Measurements from ENCODE around the gene GPN2.

Gene GPN2

GRCh38 chr1:26832249-26832960 is 57.7 kb downstream of the GPN2 start:
- no peak for DNase-seq (ENCODE audit: low read depth, low spot score)

DNA sequence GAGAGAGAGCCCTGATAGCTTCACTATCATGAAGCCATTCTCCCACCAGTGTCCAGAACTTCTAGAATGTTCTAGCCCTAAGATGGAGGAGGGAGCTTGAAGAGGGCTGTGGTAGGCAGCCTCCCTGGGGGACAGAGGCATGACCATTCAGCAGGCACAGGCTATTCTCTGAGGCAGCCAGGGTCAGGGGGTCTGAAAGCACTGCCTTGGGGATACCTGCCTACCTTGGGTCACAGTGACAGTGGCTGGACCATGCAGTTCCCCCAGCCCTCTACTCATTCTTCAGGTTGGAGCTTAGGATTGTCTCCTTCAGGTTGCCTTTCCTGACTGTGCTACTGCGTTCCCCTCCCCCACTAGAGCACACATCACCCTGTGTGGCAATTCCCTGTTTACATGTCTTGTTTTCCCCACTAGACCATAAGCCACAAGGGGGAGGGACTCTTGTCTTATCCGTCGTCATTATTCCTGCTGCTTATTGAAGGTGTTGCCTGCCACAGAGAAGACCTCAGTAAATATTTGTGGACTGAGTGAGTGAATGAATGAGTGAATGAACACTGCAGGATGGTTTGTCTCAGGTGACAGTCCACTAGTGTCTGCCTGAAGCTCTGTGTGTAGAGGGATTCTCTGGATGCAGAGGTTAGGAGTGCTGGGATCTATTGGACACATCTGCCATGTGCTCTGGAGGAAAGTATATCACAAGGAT is 58.4 kb downstream of the GPN2 start:
- no peak for DNase-seq (ENCODE audit: low read depth, low spot score)

GRCh38 chr1:26831059-26831458 is 59.0 kb downstream of the GPN2 start:
- DNase-seq (ENCODE audit: low read depth, low spot score) = no peak

GRCh38 chr1:26829184-26829911 is 60.7 kb downstream of the GPN2 start:
- no peak for DNase-seq (ENCODE audit: low read depth, low spot score)

DNA sequence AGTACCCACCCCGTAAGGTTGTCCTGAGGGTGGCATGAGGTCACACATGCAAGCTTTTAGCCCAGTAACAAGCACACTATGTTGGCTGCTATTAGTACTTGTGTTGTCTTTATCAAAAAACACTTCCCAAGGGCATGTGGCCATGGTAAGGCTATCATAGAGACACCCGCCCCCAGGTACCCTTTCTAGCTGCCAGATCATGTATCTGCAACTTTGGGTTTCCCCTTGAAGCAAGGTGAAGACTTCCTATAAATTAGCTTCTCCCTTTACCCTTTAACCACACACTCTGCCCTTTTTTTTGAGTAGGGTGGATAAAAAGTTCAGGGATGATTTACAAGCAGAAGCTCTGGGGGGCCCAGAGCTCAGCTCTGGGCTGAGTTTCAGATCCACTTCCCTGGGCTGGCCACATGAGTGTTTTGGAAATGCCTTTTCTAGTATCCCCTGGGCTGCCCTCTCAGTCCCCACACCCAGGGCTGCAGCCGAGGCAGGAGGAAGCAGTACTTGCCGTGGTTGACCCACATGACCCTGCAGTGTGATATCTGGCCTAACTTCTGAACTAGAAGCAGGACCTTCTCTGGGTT is 61.6 kb downstream of the GPN2 start:
- no peak for DNase-seq (ENCODE audit: low read depth, low spot score)

DNA sequence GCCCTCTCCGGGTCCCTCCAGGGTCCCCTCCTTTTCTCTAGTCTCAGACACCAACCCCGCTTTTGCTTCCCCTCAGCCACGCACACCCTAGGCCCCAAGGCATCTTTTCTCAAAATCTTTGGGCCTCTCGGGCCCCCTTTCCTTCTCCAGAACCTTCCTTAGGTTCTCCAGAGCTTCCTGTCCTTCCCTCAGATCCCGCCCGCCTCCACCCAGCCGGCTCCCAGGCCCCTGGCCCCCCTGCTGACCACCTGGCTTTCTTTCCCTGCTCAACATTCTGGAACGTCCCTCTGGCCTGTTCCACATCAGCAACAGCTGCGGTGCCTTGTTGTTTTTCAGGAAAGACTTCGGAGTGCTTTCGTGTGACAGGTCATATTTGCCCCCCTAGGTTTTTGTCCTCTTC is 62.4 kb downstream of the GPN2 start:
- DNase-seq (ENCODE audit: low read depth, low spot score) = no peak

DNA sequence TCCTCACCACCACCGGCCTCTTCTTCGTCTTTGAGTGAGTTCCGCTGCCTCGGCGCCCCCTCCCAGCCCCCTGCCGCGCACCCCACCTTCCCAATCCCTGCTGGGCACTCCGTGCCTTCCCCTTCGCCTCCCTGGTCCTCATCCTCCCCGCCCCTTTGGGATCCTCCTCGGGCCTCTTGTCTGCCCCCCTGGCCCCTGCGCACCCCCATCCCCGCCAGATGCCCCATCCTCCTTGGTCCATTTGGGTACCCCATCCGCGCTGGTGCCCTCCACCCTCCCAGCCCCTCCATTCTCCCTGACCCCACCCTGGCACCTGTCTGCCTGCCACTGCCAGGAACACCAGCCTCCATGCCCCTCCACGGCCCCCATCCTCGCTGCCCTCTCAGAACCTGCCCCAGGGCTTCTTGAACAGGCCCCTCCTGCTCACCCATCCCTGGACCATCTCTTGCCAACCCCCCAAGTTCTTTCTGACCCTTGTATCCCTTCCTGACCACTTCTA is 62.9 kb downstream of the GPN2 start:
- no peak for DNase-seq (ENCODE audit: low read depth, low spot score)

DNA sequence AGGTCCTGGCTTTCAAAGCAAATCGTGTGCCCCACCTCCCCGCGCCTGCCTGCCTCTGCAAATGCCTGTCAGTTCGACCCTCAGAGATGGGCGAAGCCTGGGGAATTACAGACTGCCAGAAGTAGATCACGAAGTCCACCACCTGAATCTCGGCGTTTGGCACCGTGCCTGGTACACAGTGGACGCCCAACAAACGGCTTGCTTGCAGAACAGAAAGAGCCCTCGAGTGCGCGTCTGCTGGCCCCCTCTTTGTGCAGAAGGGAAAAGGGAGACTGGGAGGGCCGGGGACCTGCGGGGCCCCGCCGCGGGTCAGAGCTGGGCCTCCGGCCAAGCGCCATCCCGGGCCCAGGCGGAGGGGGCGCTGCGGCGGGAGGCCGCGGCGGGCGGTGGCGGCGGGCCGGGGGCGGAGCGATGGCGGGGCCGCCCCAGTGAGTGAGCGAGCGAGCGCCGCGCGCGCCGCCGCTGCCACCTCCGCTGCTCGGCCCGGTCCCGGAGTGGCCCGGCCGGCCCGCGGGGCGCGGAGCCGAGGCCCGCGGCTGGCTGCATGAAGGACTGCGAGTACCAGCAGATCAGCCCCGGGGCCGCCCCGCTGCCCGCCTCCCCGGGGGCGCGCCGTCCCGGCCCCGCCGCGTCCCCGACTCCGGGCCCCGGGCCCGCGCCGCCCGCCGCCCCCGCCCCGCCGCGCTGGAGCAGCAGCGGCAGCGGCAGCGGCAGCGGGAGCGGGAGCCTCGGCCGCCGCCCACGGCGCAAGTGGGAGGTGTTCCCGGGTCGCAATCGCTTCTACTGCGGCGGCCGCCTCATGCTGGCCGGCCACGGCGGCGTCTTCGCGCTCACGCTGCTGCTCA is 63.6 kb downstream of the GPN2 start, which contains the start of gene ZDHHC18:
Gene ZDHHC18, plus strand, starts transcription at position 428 of the 845 bp plus-strand sequence. Its CDS starts 117 bp downstream, at position 545.
- DNase-seq (ENCODE audit: low read depth, low spot score) = peak; percentile 48

Data from activated CD4-positive, CD25-positive, alpha-beta regulatory T cell treated with anti-CD3 and anti-CD28 coated beads, Interleukin-2, amount 50 U/mL, for 16 hours (primary cell).